ENCODE measurements around the gene UPK3B. TPM values are rescaled to one million over a fixed set of nuclear protein-coding genes. Genes with fewer than 3 reads are reported as not detected.
"Not testable (repeated sequence)": the region's sequence is repeated elsewhere in the genome, so short reads cannot be mapped to it uniquely, and the experiment has no call there.

UPK3B gene
- total RNA-seq, 1 experiment from 2014 or later: 96.8 TPM

DNA sequence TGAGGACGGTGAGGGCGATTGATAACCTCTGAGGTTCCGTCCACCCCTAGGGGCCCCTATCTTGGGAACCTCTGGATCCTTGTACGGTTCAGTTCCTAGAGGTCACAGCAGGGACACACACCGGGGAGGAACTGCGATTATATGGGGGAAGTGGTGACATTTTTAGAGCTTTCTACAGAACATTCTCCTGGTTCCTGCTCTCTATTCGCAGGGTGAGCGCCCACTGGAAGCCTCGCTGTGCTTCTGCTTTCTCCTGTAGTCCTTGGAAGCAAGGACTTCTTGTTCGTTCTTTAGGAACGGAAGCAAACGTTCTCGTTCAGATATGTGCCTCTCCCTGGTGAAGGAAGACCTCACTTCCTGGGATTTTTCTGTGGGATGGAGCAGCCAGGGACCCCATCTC, 22.4 kb upstream of the UPK3B start:
- not testable (repeated sequence) for DNase-seq (ENCODE audit: low spot score)

DNA sequence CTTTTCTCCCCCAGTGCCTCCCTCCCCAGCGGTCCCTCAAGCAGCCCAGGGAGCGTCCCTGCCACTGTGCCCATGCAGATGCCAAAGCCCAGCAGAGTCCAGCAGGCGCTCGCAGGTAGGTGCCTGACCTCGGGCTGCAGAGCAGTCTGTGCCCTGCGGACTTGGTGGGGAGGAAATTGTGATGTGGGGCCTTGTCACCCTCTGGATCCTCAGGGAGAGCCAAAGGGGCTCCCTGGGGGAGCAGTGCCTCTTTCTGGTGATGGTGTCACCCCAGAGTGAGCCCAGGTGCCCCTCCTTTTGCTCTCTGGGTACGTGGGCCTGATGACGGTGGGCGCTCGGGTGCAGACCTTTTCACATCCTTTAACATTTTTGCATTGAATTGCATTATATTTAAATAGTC, 18.2 kb upstream of the UPK3B start:
- not testable (repeated sequence) for DNase-seq (ENCODE audit: low spot score)

DNA sequence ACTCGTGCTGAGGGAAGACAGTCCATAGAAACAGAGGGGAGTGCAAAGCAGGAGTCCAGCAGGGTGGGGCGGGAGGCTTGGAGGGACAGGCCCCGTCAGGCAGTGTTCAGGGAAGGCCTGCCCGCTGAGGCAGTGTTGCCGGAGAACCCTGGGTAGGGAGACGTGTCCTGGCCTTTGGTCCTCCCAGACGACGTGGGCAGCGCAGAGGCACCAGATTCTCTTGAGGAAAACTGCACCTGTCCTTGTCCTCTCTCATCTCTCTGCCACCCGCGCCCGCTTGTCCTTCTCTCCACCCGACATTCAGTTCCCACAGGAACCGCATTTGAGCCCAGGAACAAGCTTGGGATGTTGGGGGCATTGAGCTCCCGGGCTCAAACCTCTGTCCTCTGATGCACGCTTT, 14.6 kb upstream of the UPK3B start:
- DNase-seq (ENCODE audit: low spot score): not testable (repeated sequence)

DNA sequence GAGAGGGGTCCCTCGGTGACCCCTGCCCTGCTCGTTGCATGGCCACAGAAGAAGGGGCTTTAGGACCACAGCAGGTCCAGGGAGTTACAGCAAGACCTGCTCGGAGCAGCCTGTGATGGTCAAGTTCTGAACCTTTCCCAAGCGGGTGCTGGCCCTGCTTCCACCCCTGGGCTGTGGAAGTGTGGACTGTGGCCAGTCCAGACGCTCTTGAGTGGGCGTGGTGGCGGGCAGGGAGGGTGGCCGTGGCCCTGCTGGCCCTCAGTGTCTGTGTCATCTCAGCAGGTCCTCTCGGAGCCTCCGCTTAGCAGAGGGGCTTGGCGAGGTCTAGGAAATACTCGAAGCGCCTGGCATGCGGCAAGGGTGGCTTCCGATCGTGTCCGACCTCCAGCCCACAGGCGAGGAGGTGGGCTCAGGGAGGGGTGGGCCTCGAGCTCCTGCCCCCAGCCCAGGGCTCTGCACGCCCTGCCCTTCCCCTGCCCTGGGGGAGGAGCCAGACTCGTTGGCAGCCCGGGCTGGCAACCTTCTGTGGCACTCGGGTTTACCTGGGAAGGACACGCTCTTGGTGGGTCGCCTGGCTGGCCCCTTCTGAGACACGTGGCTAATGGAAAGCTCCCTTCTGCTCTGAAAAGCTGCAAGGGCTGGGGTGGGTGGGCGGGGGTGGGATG, 12.3 kb upstream of the UPK3B start:
- not testable (repeated sequence) for DNase-seq (ENCODE audit: low spot score)

DNA sequence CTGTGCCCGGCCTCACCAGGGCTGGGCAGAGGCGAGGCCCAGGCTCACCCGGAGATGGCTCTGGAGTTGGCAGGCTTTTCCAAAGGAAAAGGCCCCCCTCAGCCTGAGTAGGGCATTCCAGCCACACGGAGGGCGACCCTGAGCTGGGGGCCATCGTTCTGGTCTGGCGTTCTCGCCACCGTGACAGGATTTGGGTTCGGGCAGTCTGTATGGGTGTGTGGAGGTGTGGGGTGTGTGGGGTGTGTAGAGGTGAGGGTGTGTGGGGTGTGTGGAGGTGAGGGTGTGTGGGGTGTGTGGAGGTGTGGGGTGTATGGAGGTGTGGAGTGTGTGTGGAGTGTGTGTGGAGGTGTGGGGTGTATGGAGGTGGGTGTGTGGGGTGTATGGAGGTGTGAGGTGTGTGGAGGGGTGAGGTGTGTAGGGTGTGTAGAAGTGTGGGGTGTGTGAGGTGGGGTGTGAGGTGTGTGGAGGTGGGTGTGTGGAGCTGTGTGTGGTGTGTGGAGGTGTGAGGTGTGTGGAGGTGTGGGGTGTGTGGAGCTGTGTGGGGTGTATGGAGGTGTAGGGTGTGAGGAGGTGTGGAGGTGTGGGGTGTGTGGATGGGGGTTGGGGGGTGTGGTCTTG, 11.7 kb upstream of the UPK3B start:
- DNase-seq (ENCODE audit: low spot score): not testable (repeated sequence)

DNA sequence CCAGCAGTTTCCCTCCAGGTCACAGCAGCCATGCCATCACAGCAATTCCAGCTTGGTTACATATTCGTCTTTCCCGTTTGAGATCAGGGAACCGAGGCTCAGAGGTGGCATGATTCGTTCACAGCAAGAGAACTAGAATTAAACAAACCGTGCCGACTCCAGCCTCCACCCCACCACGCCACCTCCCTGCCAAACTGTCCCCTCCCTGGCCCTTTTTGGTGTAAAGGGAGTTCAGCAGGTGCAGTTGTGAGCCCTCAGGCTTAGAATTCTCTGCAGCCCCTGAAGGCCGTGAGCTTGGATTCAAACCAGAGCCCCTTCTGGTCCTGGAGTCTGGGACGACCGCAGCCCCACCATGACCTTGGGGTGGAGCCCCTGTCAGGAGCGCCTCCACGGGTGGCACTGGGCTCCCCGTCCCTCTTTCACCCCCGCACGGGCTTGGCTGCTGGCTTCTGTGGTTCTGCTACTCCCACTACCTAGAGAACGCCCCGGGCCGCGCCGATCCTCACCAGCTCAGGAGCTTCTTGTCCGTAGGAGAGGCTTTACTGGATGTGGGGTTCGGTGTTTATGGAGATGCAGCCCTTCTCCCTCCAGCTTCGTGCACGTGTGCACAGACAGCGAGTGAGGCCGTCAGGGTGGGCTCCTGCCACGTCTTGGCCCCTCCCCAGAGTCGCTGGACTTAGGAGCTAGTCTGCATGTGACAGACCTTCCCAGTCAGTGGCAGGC, 11.0 kb upstream of the UPK3B start:
- DNase-seq (ENCODE audit: low spot score): not testable (repeated sequence)

DNA sequence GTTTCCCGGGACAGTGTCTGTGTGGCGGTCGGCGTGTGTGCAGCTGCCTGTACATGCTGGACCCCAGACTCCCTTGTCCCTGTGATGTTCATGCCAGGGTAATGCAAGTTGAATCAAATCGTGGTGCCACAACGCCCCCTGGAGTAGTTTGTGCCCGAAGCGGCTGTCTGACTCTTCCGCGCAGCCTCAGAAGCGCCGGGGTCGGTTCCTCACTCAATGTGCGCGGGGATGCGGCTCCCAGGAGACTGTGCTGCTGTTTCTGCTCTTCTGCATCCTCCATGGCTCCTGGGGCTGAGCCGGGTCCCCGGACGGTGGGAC, 10.5 kb upstream of the UPK3B start:
- DNase-seq (ENCODE audit: low spot score): not testable (repeated sequence)

DNA sequence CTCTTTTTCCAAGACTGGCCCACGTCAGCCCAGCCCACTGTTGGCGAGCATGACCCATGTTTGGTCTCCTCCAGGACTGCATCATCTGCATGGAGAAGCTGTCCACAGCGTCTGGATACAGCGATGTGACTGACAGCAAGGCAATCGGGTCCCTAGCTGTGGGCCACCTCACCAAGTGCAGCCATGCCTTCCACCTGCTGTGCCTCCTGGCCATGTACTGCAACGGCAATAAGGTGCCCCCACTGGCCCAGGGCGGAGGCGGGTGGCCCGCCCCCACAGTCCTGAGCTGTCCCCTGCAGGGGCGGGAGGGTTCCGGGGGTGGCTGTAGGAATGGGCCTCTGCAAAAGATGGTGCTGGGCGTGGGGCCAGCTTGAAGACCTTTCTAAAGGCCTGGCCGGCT, 8.1 kb upstream of the UPK3B start:
- not testable (repeated sequence) for DNase-seq (ENCODE audit: low spot score)

DNA sequence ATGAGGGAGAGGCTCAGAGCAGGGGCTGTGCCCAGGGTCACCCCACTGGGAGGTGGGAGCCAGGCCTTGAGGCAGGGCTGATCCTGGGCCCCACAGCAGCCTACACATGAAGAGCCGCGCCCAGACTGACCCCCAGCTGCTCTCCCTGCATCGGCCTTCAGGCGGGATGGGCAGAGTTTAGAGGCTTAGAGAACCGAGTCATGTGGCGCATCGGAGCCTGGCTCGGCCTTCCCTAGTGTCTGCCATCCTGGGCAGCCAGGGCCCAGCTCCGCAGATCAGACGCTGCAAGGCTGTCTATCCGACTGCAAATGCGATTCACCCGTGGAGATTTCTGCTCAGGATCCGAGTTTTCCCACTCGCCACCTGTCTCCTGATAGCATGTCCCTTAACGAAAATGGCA, 7.5 kb upstream of the UPK3B start:
- DNase-seq (ENCODE audit: low spot score): not testable (repeated sequence)

DNA sequence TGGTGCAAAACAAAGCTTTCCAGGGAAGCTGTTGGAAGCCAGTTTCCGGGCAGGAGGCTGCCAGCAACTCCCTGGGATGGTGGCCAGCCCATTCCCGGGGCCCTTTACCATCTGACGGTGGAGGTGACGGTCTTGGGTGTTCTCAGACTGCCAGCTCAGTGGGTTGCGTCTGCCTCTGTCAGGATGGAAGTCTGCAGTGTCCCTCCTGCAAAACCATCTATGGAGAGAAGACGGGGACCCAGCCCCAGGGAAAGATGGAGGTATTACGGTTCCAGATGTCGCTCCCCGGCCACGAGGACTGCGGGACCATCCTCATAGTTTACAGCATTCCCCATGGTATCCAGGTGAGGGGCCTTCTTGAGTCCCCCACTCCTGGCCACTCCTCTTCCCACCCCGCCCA, 7.1 kb upstream of the UPK3B start:
- not testable (repeated sequence) for DNase-seq (ENCODE audit: low spot score)

DNA sequence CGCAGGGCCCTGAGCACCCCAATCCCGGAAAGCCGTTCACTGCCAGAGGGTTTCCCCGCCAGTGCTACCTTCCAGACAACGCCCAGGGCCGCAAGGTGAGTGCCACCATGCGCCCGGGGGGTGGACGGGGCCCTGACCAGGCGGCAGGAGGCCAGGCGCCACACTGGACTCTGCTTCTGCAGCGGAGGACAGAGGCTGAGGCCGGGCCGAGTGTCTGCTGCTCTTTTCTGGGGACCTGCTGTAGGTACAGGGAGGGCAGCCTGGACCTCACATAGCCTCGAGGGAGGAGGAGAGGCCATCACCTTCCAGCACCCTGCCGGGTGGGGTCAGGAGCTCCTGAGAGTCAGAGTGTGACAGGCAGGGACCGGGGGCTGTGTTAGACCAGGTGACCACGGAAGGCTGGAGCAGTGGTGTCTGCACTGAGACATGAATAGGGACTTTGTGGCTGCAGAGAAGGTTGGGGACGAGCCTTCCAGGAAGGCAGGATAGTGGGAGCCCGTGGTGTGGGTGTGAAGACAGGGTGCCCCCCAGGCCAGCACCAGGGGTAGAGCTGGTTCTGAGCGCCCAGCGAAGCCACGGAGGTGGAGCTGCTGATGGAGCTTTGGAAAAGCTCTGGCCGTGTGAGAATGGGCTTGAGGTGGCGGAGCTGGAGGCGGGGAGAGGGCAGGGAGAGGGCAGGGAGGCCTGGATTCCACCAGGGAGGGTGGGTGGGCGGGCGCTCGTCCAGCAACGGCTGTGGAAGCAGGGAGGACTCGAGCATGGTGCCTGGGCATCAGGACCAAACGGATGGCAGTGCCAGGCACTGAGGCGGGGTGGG, 5.8 kb upstream of the UPK3B start:
- DNase-seq (ENCODE audit: low spot score): not testable (repeated sequence)

DNA sequence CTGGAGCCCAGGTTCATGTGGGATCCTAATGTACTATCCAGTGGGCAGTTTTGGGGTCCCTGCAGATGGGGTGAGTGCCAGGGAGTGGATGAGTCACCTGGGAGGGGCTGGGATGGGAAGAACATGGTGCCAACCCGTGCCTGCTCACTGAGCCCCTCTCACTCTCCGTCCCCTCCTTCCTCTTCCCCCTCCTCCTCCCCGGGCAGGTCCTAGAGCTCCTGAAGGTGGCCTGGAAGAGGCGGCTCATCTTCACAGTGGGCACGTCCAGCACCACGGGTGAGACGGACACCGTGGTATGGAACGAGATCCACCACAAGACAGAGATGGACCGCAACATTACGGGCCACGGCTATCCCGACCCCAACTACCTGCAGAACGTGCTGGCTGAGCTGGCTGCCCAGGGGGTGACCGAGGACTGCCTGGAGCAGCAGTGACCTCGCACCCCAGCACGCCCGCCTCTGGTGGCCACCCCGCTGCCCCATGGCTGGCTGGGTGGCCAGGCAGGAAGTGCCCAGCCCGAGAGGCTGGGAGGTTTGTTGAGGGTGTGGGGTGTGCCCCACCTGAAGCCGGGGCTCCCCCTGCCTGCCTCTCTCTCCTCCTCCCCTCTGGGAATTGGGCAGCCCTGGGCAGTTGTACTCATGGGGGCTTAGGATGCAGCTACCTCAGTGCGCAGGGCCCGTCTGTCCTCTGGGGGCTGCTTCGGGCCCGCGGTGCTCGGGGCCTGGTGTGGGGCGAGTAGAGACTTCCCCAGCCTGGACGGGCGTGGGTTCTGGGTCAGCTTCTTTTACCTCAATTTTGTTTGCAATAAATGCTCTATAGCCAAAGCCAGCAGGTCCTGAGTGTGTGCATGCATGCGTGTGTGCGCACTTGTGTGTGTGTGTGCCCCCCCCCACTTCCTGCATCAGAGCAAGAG, 4.9 kb upstream of the UPK3B start:
- DNase-seq (ENCODE audit: low spot score): no peak

DNA sequence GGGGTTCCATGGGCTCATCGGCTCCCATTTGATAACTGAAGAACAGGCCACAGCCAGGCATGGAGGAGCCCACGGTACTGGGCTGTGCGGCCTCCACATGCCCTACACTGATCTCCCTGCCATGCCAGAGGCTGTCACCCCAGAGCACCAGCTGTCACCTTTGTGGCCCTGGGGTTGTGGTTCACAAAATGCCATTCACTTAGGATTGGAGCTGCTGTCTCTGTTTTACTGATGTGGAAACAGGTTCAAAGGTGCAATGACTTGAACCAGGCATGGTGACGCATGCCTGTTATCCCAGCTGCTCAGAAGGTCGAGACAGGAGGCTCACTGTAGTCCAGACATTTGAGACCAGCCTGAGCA, 4.3 kb upstream of the UPK3B start:
- no peak for DNase-seq (ENCODE audit: low spot score)

DNA sequence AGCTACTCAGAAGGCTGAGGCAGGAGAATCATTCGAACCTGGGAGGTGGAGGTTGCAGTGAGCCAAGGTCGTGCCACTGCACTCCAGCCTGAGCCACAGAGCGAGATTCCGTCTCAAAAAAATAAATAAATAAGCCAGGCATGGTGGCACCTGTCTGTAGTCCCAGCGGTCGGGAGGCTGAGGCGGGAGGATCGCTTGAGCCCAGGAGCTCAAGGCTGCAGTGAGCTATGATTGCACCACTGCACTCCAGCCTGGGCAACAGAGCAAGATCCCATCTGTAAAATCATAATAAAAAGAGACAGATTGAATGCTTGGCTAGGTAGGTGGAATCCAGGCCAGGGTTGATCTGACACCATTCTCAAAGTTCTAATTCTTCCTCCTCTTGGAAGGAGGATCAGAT, 3.7 kb upstream of the UPK3B start:
- DNase-seq (ENCODE audit: low spot score): not testable (repeated sequence)

DNA sequence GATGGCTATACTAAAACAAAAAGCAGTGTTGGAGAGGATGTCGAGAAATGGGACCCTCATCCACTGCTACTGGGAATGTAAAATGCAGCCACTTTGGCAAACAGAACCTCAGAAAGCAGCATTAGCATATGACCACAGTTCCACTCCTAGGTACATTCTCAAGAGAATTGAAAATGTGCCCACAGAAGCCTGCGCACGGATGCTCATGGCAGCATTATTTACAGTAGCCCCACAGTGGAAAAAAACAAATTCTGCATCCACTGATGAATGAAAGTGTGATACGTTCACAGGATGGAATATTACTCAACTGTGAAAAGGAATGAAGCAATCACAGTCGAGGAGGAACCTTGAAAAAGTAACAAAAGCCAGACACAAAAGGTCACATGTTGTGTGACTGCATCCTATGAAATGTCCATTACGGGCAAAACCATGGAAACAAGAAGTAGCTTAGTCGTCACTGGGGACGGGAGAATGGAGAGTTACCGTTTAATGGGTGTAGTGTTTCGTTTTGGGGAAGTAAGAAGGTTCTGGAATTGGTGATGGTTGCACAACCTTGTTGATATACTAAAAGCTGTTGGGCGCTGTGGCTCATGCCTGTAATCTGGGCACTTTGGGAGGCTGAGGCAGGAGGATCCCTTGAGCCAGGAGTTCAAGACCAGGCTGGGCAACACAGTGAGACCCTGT, 2.5 kb upstream of the UPK3B start:
- DNase-seq (ENCODE audit: low spot score): no peak

DNA sequence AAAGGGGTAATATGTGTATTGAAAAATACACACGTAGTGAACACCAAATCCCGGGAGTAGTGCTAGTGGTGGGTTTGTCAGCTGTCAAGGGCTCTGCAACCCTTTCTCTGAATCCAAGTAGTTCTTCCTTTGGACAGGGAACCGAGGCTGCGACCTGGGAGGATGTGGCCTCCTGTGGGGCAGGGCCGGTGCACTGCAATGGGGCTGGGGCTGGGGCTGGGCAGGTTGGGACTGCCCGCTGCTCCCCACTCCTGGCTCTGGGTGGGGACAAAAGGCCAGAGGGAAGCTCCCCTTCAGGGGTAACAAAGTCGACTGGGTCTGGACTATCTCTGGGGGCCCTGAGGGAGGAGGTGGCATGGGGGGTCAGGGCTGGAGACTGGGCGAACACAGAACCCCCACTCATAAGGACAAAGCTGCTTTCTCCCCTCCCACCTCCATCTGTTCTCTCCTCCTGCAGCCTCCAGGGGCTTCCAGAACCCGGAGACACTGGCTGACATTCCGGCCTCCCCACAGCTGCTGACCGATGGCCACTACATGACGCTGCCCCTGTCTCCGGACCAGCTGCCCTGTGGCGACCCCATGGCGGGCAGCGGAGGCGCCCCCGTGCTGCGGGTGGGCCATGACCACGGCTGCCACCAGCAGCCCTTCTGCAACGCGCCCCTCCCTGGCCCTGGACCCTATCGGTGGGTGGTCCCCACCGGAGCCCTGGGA, 1.0 kb downstream of the UPK3B start:
- DNase-seq (ENCODE audit: low spot score): not testable (repeated sequence)

DNA sequence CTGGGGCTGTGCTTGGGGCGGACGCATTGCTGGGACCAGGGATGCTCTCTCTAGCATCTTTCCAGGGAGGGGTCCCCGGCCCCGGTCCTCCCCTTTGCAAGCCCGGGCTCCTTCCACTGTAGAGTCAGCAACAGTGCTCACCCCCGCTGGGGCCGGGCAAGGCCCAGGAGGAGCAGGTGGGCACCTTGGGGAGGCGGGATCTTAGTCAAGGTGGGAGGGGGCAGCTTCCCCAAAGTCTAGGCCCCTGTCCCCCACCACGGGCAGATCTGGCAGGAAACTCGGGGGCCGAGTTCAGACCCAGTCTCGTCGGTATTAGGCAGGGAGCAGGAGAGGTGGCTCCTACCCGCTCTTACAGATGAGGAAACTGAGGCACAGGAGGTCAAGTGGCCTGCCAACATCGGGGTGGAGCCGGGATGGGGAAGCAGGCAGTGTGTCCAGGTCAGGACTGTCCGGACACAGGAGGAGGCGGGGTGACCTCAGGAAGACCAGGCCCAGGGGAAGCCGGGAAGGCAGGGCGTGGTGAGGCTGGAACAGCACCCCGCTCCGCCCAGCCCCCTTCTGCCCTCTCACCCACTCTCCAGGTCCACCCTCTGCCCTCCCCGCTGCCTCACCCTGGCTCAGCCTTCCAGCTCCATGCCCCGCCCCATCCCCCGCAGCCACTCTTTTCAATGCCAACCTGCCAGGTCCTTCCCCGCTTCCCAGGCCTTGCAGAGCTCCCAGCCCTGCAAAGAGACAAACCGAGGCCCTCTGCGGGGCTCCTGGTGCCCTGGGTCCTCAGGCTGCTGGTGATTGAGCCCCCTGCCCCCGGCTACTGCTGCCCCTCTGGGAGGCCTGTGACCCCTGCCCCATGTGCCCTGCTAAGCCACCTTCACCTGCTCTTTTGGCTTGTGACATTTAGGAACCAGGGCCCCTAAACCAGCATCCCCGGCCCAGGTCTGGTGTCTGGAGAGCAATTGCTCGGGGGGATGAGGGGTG, 1.8 kb downstream of the UPK3B start:
- peak; percentile 1 for DNase-seq (ENCODE audit: low spot score)

DNA sequence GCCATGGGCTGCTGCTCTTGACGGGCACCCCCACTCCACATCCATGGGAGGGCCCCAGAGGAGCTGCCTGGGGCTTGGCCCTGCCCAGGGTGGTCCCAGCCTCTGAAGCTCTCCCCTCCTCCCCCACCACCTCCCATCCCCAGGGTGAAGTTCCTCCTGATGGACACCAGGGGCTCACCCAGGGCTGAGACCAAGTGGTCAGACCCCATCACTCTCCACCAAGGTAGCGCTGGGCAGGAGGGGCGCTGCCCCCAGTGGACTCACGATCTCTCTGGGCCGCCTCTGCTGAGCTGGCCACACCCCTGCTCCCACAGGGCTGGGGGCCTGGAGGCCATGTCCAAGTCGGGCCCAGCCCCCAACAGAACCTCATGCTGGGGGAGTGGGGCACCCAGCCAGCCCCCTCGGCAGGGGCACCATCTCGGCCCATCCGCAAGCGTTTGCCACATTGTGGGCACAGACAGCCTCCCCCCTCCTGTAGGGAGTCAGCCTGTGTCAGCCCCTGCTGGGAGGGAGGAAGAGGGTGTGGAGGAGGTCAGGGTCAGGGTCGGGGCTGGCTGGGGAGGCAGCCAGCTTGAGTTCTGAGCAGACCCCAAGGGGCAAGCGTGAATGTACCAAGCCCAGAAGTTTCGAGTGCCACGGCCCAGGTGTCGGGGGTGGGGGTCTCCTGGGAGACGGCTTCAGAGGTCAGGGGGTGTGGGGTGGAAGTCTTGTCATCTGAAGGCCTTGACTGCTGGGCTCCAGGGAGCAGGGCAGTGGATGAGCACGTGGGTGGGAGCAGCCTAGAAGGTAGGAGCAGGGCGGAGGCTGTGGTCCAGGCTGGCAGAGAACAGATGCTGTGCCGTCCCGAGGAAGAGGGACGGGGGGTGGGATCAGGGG, 2.8 kb downstream of the UPK3B start:
- DNase-seq (ENCODE audit: low spot score): peak; percentile 31

Data from HT-29 (cell line).